GM12892 (cell line): ENCODE measurements around the gene CALML3.

ENCODE experiments used
- POLR2A ChIP-seq: IDR thresholded peaks from 2 replicates; pipeline ENCODE4 v1.6.1; 2011; ENCODE audit warnings: low read depth, low read length, control low read depth
- POLR2AphosphoS5 ChIP-seq: IDR thresholded peaks from 2 replicates; pipeline ENCODE4 v1.6.1; 2011; ENCODE audit warnings: low read depth, low read length, control low read depth

- TF ChIP-seq POLR2AphosphoS5 (no peak), POLR2A (no peak)
These were observed 12.9 kb upstream of the CALML3 start for GRCh38 chr10:5511885-5512280.
